ENCODE results near the gene WBP2NL. TPM values are rescaled to one million over a fixed set of nuclear protein-coding genes. Genes with fewer than 3 reads are reported as not detected.

Gene WBP2NL
- total and polyA plus RNA-seq, 2 of the 8 experiments (the other 6 are each of a cell fraction or from before 2014, with no cell fraction given), result not detected

- Histone ChIP-seq H4K5ac (ENCODE audit: insufficient read length, low read depth, low read length) (no peak overlapping the region), H3K27me3 (replicated peaks in 1 of 4; ENCODE audit: control insufficient read depth in 3 of 4, extremely low read depth in 1 of 4, insufficient read depth in 3 of 4, low read length in 3 of 4) (no peaks in the 10 kb centered on the region; a peak in 1 of 7 replicates), H3K23me2 (ENCODE audit: low read depth, low read length) (no peaks in the 10 kb centered on the region), H3K36me3 (ENCODE audit: control insufficient read depth in 2 of 4, insufficient read depth in 4 of 4, low read length in 3 of 4) (peaks cover 0 to 11% (median 5%) of the 10 kb centered on the region in 4 experiments; a peak in 4 of 8 replicates), H3K18ac (ENCODE audit: extremely low read depth, low read length) (no peak overlapping the region), H3K4me2 (ENCODE audit: insufficient read depth in 1 of 2, low read depth in 2 of 2, low read length in 2 of 2) (no peak overlapping the region), H3K9me3 (ENCODE audit: insufficient read depth in 2 of 2, low read depth in 1 of 2, low read length in 1 of 2) (peaks cover 0 to 4% of the 10 kb centered on the region in 2 experiments; a peak in 1 of 4 replicates), H2AK5ac (ENCODE audit: low read depth, low read length) (no peak overlapping the region), H2BK12ac (ENCODE audit: low read depth, low read length) (no peak overlapping the region), H3K4me3 (ENCODE audit: extremely low read depth in 1 of 4, insufficient read depth in 2 of 4, low read depth in 3 of 4, low read length in 4 of 4) (no peak overlapping the region), H3K56ac (replicated peaks; ENCODE audit: insufficient read length, low read depth, low read length) (no peak overlapping the region), H2BK120ac (replicated peaks; ENCODE audit: low read depth, low read length) (no peak overlapping the region), H3K9ac (replicated peaks in 1 of 4; ENCODE audit: extremely low read depth in 1 of 4, low read depth in 3 of 4, low read length in 3 of 4) (no peak overlapping the region), H3K23ac (ENCODE audit: insufficient read length) (no peak overlapping the region), H2AFZ (ENCODE audit: low read length) (no peak overlapping the region), H2BK5ac (ENCODE audit: low read depth, low read length) (no peak overlapping the region), H4K20me1 (replicated peaks in 1 of 2; ENCODE audit: control insufficient read depth in 1 of 2, insufficient read depth in 2 of 2, low read length in 2 of 2) (no peaks in the 10 kb centered on the region), H3K4me1 (replicated peaks in 1 of 4; ENCODE audit: control insufficient read depth in 3 of 4, insufficient read depth in 4 of 4, low read length in 3 of 4) (0 out of 7 replicates have a peak, but pooled peaks cover 0 to 2% (median 0%) of the 10 kb centered on the region in 4 experiments), H4K8ac (ENCODE audit: extremely low read depth, insufficient read depth, low read length) (no peak overlapping the region), H3K79me2 (ENCODE audit: control insufficient read depth in 1 of 2, insufficient read depth in 2 of 2, low read length in 2 of 2) (no peaks in the 10 kb centered on the region), H4K91ac (replicated peaks; ENCODE audit: insufficient read length, low read length) (no peak overlapping the region), H3K4ac (replicated peaks; ENCODE audit: insufficient read length, low read depth, low read length) (no peak overlapping the region), H3K79me1 (ENCODE audit: low read depth, low read length) (no peaks in the 10 kb centered on the region), H2BK15ac (ENCODE audit: low read length) (no peak overlapping the region), H2BK20ac (ENCODE audit: low read length) (no peak overlapping the region), H3K14ac (ENCODE audit: insufficient read length) (no peak overlapping the region), H3K27ac (ENCODE audit: low read depth, low read length) (no peak overlapping the region)
- CTCF ChIA-PET (ENCODE audit: partially characterized antibody), result interaction anchor here (0.6 to 1.8 kb wide), 2 partner anchors 91 to 328 kb away, joined by 3 to 4 read pairs; partner anchors contain the start of gene NDUFA6
- no peak for FAIRE-seq
- DNase-seq (ENCODE audit: low read depth in 1 of 2, low spot score in 2 of 2), result no peak
- 94% methylated on average over 8 of the region's 8 CpGs; no CpG with 5 or more reads in 1 of the 2 experiments for WGBS, 2 experiments (ENCODE audit: extremely low coverage in 1 of 2, insufficient coverage in 1 of 2, insufficient read length in 1 of 2, insufficient replicate concordance in 2 of 2, low coverage in 1 of 2, low lambda C conversion rate in 2 of 2, missing lambda C conversion rate in 1 of 2)
- POLR2A ChIA-PET (ENCODE audit: partially characterized antibody), result no interaction called here
- TF ChIP-seq RFX5 (IDR thresholded peaks at IDR 0.05; ENCODE audit: borderline replicate concordance, low read depth, low read length) (no peak), TAF7 (optimal IDR thresholded peaks at IDR 0.05; ENCODE audit: borderline replicate concordance, low read depth, low read length) (no peak), SRF (IDR thresholded peaks at IDR 0.05; ENCODE audit: low read depth, low read length) (no peak), PHF8 (conservative IDR thresholded peaks at IDR 0.05; ENCODE audit: low read depth, low read length) (no peak), CBX8 (IDR thresholded peaks at IDR 0.05; ENCODE audit: borderline replicate concordance, low read depth, low read length) (no peak), EP300 (IDR thresholded peaks at IDR 0.05; ENCODE audit: borderline replicate concordance in 1 of 2, low read depth in 2 of 2, low read length in 2 of 2) (no peak), ASH2L (IDR thresholded peaks at IDR 0.05; ENCODE audit: low read length) (no peak), GTF2F1 (IDR thresholded peaks at IDR 0.05; ENCODE audit: borderline replicate concordance, low read depth, low read length) (no peak)
Observed at GRCh38 chr22:42000466-42000865, 1.9 kb downstream of the WBP2NL start.

All from H1 (cell line).